Muscle of leg (tissue), 16 donors: ENCODE measurements around the gene CASP14. TPM values are rescaled to one million over a fixed set of nuclear protein-coding genes. Genes with fewer than 3 reads are reported as not detected.
"Not testable (repeated sequence)": the region's sequence is repeated elsewhere in the genome, so short reads cannot be mapped to it uniquely, and the experiment has no call there.

Experiments
- DNase-seq: peaks from one replicate; pipeline ENCODE4 v3.0.0; 2013
- H3K27ac ChIP-seq: one replicate; pipeline ENCODE4 v1.5.1; 2013; ENCODE audit warnings: mild to moderate bottlenecking, low read length, control low read depth
- H3K27me3 ChIP-seq: one replicate; pipeline ENCODE4 v1.6.1; 2013; ENCODE audit warnings: low read length; ENCODE audit not compliant: control insufficient read depth, insufficient read depth
- H3K36me3 ChIP-seq: one replicate; pipeline ENCODE4 v1.6.1; 2013; ENCODE audit warnings: low read length; ENCODE audit not compliant: control insufficient read depth, insufficient read depth
- H3K4me1 ChIP-seq: one replicate; pipeline ENCODE4 v1.6.1; 2013; ENCODE audit warnings: low read length; ENCODE audit not compliant: control insufficient read depth, insufficient read depth
- H3K4me3 ChIP-seq: one replicate; pipeline ENCODE4 v1.5.1; 2013; ENCODE audit warnings: low read length, control low read depth
- H3K9me3 ChIP-seq: replicated peaks from 2 replicates; pipeline ENCODE4 v1.6.1; 2013; ENCODE audit warnings: low read depth, low read length; ENCODE audit not compliant: control insufficient read depth
- WGBS: methylation state at CpG from one replicate; pipeline ENCODE4 v1.1.5; 2013; ENCODE audit warnings: missing lambda C conversion rate; ENCODE audit not compliant: insufficient coverage; 5-methylcytosine and 5-hydroxymethylcytosine counted together
- long read RNA-seq, 11 donors: transcript quantifications; one replicate each; lab custom pipeline, GENCODE V29; 2026
- polyA plus RNA-seq, 8 donors: library from polyadenylated mRNA; unstranded; fragments of 120-200 nt; gene quantifications; one replicate each; pipeline versions ENCODE4 v1.2.1 to v1.2.3, GENCODE V29; 2013; ENCODE audit warnings: inconsistent platforms in 1 of 8, low replicate concordance in 1 of 8; ENCODE audit not compliant: insufficient read length in 8 of 8, insufficient read depth in 1 of 8
- total RNA-seq: library from RNA; stranded (reverse); fragments of 120-200 nt; gene quantifications from one replicate; pipeline ENCODE4 v1.2.4, GENCODE V29; 2013

The CASP14 gene, protein sequence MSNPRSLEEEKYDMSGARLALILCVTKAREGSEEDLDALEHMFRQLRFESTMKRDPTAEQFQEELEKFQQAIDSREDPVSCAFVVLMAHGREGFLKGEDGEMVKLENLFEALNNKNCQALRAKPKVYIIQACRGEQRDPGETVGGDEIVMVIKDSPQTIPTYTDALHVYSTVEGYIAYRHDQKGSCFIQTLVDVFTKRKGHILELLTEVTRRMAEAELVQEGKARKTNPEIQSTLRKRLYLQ
- total RNA-seq, result not detected
- under 1 TPM in 5 of 8 donors, not detected in 3; 0.04 to 0.17 (median 0.12) TPM for polyA plus RNA-seq
- long read RNA-seq, donor 1, result 0 reads
- long read RNA-seq, donor 2, result 0 reads
- long read RNA-seq, donor 3, result 0 reads
- long read RNA-seq, donor 4, result 0 reads
- long read RNA-seq, donor 5, result 0 reads
- long read RNA-seq, donor 6, result 0 reads
- long read RNA-seq, donor 7, result 0 reads
- long read RNA-seq, donor 8, result 0 reads
- long read RNA-seq, donor 9, result 0 reads
- long read RNA-seq, donor 10, result 0 reads
- long read RNA-seq, donor 11, result 0 reads

DNA sequence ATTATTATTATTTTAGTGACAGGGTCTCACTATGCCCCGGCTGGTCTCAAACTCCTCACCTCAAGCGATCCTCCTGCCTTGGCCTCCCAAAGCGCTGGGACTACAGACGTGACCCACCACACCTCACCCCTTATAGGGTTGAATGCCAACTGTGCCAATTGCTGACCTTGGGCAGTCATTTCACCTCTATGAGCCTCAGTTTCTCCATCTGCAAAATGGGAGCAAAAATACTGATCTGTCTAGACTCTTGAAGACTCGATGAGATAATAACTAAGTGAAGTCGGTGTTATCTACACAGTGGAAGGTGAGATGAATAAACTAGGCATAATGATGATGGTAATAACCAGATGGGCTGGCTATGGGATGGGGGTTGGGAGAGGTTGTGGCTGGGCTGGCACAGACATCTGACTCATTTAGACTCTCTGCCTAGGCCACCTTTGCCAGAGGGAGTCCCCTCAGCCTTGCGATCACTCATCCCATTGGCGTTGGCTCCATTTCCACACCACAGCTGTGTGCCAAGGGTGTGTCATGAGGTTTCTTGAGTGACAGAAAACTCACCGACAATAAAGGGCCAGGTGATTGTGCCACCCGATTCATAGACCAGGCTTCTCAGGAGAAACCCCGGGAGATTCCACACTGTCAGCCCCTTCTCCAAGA, at the start of gene CASP14:
TSS of gene CASP14 (plus strand) at position 596 of the 657 bp plus-strand sequence. CDS start 2,772 bp downstream, outside the sequence.
- H3K4me1 ChIP-seq, result no peaks in the 10 kb centered on the region
- H3K9me3 ChIP-seq, result no peaks in the 10 kb centered on the region
- H3K4me3 ChIP-seq, result no peak within 1 kb of the TSS
- H3K36me3 ChIP-seq, result no peaks in the 10 kb centered on the region
- DNase-seq, result no peak
- no peak within 1 kb of the TSS for H3K27ac ChIP-seq
- no peaks in the 10 kb centered on the region for H3K27me3 ChIP-seq
- WGBS, result 90% methylated on average over 6 of the region's 11 CpGs

DNA sequence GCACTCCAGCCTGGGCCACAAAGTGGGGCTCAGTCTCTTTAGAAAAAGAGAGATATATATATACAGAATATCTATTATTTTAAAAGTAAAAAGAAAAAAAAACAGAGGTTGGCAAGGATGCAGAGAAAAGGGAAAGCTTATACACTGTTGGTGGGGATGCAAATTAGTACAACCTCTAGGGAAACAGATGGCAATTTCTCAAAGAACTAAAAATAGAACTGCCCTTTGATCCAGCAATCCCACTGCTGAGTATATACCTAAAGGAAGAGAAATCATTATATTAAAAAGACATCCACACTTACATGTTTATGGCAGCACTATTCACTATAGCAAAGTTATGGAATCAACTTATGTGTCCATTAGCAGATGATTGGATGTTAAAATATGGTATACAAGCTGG, 41.0 kb upstream of the CASP14 start:
- H3K4me3 ChIP-seq, result no peak overlapping the region
- H3K27ac ChIP-seq, result no peak overlapping the region
- H3K27me3 ChIP-seq, result peaks cover 12% of the 10 kb centered on the region
- no peaks in the 10 kb centered on the region for H3K36me3 ChIP-seq
- no peaks in the 10 kb centered on the region for H3K9me3 ChIP-seq
- H3K4me1 ChIP-seq, result no peaks in the 10 kb centered on the region
- DNase-seq, result no peak

DNA sequence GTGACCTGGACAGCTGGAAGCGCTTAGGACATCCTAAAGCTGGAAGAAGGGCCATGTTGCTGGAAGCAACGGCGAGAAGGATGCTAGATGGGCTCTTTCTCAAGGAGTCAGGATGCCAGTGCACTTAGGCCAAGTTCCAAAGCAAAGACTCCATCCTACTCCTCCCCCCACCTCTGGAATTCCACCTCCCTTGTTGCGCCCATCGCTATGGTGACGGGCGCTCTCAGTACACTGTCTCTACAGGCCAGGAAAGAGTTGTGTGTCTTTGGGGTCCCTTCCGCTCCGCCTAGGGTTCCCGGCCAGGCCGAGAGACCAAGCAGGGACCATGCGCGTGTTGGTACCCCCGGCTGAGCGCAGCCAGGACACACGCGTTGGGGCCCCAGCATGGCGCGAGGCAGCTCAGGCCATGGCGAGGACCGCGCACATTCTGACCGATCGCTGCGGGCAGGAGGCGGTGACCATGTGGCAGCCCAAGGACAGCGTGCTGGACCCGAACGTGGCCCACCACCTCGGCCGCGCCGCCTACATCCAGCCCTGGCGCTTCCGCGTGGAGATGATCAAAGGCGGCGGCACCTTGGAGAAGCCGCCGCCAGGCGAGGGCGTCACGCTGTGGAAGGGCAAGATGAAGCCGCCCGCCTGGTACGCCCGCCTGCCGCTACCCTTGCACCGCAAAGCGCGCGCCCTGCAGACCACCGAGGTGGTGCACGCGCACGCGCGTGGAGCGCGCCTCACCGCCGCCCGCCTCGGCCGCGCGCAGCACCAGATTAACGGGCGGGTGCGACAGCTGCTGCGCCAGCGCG, 38.6 kb upstream of the CASP14 start:
- no peak for DNase-seq
- under 1% methylated on average over 70 of the region's 73 CpGs for WGBS

DNA sequence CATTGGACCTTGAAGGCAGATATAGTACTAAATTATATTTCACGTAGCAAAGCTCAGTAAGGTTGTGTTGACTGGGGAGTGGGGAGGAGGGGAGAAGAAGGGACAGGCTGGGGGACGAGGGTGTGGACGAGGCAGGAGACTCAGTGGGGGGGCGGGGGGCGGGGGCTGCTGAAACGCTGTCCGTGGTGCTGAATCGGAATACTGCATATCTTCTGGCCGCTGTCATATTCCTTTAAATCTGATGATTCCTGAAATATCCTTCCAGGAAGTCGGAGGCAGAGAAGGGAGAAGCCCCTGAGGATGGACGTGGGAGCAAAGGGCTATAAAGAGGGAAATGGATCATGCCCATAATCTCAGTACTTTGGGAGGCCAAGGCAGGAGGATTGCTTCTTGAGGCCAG, 34.7 kb upstream of the CASP14 start:
- Histone ChIP-seq H3K4me3 (no peak overlapping the region), H3K4me1 (no peaks in the 10 kb centered on the region), H3K27ac (no peak overlapping the region), H3K27me3 (peaks cover 12% of the 10 kb centered on the region), H3K9me3 (no peaks in the 10 kb centered on the region), H3K36me3 (no peaks in the 10 kb centered on the region)
- 0% methylated on average over 4 of the region's 11 CpGs for WGBS
- DNase-seq, result no peak

More for the DNA sequence above, 38.6 kb upstream of the CASP14 start:
- Histone ChIP-seq H3K36me3 (no peaks in the 10 kb centered on the region), H3K4me3 (no peak overlapping the region), H3K9me3 (no peaks in the 10 kb centered on the region), H3K27ac (no peak overlapping the region), H3K27me3 (peaks cover 12% of the 10 kb centered on the region), H3K4me1 (no peaks in the 10 kb centered on the region)

DNA sequence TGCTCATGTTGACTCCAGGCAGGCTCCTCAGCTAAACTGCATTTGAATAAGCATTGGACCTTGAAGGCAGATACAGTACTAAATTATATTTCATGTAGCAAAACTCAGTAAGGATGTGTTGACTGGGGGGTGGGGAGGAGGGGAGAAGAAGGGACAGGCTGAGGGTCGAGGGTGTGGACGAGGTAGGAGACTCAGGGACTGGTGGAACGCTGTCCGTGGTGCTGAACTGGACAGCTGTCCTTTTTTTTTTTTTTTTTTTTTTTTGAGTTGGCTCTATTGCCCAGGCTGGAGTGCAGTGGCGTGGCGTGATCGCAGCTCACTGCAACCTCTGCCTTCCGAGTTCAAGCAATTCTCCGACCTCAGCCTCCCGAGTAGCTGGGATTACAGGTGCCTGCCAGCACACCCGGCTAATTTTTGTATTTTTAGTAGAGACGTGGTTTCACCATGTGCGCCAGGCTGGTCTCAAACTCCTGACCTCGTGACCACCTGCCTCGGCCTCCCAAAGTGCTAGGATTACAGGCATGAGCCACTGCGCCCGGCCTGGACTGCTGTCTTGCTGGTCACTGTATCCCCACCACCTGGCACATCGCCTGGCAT, 33.2 kb upstream of the CASP14 start:
- DNase-seq, result peak; percentile 47
- Histone ChIP-seq H3K27ac (no peak overlapping the region), H3K9me3 (no peaks in the 10 kb centered on the region), H3K36me3 (no peaks in the 10 kb centered on the region), H3K4me3 (no peak overlapping the region), H3K27me3 (peaks cover 3% of the 10 kb centered on the region), H3K4me1 (no peaks in the 10 kb centered on the region)
- 29% methylated on average over 15 of the region's 18 CpGs for WGBS

DNA sequence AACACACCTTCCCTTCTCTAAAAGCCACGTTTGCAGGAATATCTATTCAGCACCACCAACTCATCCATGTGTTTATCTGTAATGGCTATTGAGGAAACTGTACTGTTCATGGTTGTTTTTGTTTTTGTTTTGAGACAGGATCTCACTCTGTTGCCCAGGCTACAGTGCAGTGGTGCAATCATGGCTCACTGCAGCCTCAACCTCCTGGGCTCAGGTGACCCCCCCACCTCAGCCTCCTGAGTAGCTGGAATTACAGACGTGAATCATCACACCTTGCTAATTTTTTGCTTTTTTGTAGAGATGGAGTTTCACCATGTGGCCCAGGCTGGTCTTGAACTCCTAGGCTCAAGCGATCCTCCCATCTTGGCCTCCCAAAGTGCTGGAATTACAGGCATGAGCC, 30.4 kb upstream of the CASP14 start:
- not testable (repeated sequence) for H3K4me1 ChIP-seq, H3K36me3 ChIP-seq, DNase-seq, H3K9me3 ChIP-seq, H3K27me3 ChIP-seq, H3K4me3 ChIP-seq, H3K27ac ChIP-seq
- 57% methylated on average over 1 of the region's 3 CpGs for WGBS

DNA sequence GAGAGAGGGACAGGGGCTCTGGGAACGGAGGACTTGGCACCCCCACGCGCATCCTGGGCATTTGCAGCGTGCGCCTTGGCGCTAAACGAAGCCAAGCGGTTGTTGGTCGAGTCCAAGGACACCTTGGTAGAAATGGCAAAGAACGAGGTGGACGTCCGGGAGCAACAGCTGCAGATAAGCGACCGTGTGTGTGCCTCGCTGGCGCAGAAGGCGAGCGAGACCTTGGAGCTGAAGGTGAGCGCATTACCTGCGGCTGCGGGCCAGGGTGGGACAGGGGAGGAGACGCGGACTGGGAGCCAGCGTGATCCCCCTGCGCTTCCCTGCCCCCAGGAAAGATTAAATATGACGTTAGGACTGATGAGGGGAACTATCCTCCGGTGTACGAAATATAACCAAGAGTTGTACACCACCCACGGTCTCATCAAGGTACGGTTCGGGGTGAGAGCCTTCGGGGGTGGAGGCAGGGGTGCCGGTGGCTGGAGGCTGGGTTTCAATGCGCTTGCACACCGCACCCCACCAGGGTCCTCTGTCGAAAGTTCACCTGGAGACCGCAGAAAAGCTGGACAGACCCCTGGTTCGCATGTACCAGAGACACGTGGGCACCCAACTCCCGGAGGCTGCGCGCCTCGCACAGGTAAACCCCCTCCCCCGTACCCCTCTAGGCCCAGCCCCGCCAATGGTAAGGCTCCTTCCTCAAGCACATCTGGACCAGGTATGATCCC, 27.8 kb upstream of the CASP14 start:
- 68% methylated on average over 37 of the region's 45 CpGs for WGBS
- H3K27me3 ChIP-seq, result no peaks in the 10 kb centered on the region
- H3K4me1 ChIP-seq, result no peaks in the 10 kb centered on the region
- no peak for DNase-seq
- H3K27ac ChIP-seq, result no peak overlapping the region
- H3K36me3 ChIP-seq, result no peaks in the 10 kb centered on the region
- H3K9me3 ChIP-seq, result no peaks in the 10 kb centered on the region
- H3K4me3 ChIP-seq, result no peak overlapping the region

DNA sequence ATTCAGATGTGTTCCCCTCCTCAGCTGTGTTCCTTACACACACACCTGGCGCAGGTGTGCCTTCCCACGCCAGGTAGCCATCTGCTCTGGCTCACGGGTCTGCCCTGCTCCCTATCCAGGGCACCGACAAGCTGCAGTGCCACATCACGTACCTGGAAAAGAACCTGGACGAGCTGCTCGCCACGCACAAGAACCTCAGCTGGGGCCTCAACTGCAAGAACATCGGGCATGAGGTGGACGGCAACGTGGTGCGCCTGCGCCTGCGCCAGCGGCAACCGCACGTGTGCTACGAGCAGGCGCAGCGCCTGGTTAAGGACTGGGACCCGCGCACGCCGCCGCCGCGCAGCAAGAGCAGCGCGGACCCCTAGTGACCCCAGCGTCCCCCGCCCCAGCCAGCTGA, 26.5 kb upstream of the CASP14 start:
- H3K9me3 ChIP-seq, result no peaks in the 10 kb centered on the region
- H3K4me3 ChIP-seq, result no peak overlapping the region
- H3K4me1 ChIP-seq, result no peaks in the 10 kb centered on the region
- H3K27ac ChIP-seq, result no peak overlapping the region
- H3K27me3 ChIP-seq, result no peaks in the 10 kb centered on the region
- no peak for DNase-seq
- 18% methylated on average over 28 of the region's 31 CpGs for WGBS
- H3K36me3 ChIP-seq, result no peaks in the 10 kb centered on the region

DNA sequence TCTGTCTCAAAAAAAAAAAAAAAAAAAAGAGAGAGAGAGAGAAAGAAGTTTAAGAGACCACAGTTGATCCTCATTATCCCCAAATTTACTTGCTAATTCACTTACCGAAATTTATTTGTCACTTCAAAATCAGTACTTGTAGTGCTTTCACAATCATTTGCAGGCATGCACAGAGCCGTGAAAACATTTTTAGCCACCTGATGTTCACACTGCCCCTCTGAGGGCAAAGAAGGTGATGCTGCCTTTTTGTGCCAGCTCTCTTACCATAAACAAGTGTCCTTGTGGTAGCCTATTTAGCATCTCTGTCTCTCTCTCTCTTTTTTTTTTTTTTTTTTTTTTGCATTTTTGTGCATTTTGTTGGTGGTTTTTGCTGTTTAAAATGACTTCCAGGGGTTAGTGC, 24.1 kb upstream of the CASP14 start:
- H3K27me3 ChIP-seq, result no peaks in the 10 kb centered on the region
- H3K4me1 ChIP-seq, result no peaks in the 10 kb centered on the region
- no peak overlapping the region for H3K27ac ChIP-seq
- H3K4me3 ChIP-seq, result no peak overlapping the region
- H3K36me3 ChIP-seq, result no peaks in the 10 kb centered on the region
- 86% methylated on average over 1 of the region's 2 CpGs for WGBS
- no peak for DNase-seq
- H3K9me3 ChIP-seq, result no peaks in the 10 kb centered on the region
